ENCODE results near the gene YBX1.

GRCh38 chr1:42658877-42659337 lies 23.3 kb upstream of the YBX1 start:
- no peak for TF ChIP-seq JUN (CRISPR knock-in tag; IDR thresholded peaks at IDR 0.05)
- TF ChIP-seq CTCF (IDR thresholded peaks at IDR 0.05), result no peak
- no peak for TF ChIP-seq ERG (CRISPR knock-in tag; IDR thresholded peaks at IDR 0.05)
- TF ChIP-seq ZNF219 (CRISPR knock-in tag; IDR thresholded peaks at IDR 0.05; ENCODE audit: borderline replicate concordance), result no peak
- TF ChIP-seq ZNF423 (CRISPR knock-in tag; IDR thresholded peaks at IDR 0.05), result no peak
- no peak for TF ChIP-seq JAZF1 (CRISPR knock-in tag; IDR thresholded peaks at IDR 0.05)
- no peak for TF ChIP-seq USF2 (CRISPR knock-in tag; IDR thresholded peaks at IDR 0.05)
- TF ChIP-seq CBFB (CRISPR knock-in tag; IDR thresholded peaks at IDR 0.05; ENCODE audit: low read depth), result no peak
- TF ChIP-seq ATF3 (CRISPR knock-in tag; conservative IDR thresholded peaks at IDR 0.05), result no peak; the same call in 1 of the 2 replicates
- no peak for TF ChIP-seq STAT6 (CRISPR knock-in tag; conservative IDR thresholded peaks at IDR 0.05; ENCODE audit: low read depth)
- no peak for TF ChIP-seq CREM (CRISPR knock-in tag; IDR thresholded peaks at IDR 0.05)
- no peak for TF ChIP-seq MLX (CRISPR knock-in tag; IDR thresholded peaks at IDR 0.05)
- TF ChIP-seq PRDM15 (CRISPR knock-in tag; IDR thresholded peaks at IDR 0.05), result no peak
- no peak for TF ChIP-seq TEAD1 (CRISPR knock-in tag; IDR thresholded peaks at IDR 0.05)
